HepG2 (cell line): ENCODE measurements around the gene CPT1B.

Experiments used
- HOXA5 ChIP-seq: sonication (generic); formaldehyde crosslinking; IDR thresholded peaks from 2 replicates; pipeline ENCODE4 v1.4.0; 2020; ENCODE audit warnings: missing genetic modification reagents
- ZFP36 ChIP-seq: fragments of 150-350 bp; IDR thresholded peaks from 2 replicates; pipeline ENCODE4 v1.6.1; 2018; ENCODE audit warnings: borderline replicate concordance, low read length, low read depth; ENCODE audit not compliant: partially characterized antibody

DNA sequence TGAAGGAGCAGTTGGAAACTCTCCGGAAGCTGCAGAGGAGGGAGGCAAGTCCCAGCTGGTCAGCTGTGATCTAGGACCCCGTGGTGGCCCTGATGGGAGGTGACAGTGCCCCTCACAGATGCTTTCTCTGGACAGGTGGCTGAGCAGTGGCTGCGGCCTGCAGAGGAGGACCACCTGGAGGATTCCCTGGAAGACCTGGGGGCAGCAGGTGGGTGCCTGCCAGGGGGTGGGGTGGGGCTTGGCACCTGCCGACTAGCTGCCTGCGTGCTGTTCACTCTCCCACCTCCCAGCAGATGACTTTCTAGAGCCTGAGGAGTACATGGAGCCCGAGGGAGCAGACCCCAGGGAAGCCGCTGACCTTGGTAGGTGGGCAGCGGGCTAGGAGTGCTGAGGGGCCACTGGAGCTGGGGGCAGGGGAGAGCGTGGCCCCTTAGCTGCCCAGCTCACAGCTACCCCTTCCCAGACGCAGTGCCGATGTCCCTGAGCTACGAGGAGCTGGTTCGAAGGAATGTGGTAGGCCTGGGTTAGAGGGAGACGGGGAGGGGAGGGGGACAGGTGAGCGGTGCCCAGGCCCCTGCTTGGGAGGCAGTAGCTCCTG, 55.9 kb downstream of the CPT1B start:
- TF ChIP-seq ZFP36 (no peak), HOXA5 (CRISPR knock-in tag) (no peak)
